NCI-H460 (cell line): ENCODE results near the gene LRMDA. TPM values are rescaled to one million over a fixed set of nuclear protein-coding genes. Genes with fewer than 3 reads are reported as not detected.

Experiments
- DNase-seq: peaks from one replicate; pipeline ENCODE4 v3.0.0-alpha.2; 2016; ENCODE audit warnings: low read depth; ENCODE audit errors: extremely low read depth
- total RNA-seq: library from RNA; depleted of rRNA; stranded (reverse); fragments of >200 nt; shearing (Covaris generic); gene quantifications from 2 replicates; pipeline ENCODE4 v1.2.3, GENCODE V29; 2014

Gene LRMDA
- total RNA-seq, 1 experiment from 2014 or later, result 0.99 TPM

DNA sequence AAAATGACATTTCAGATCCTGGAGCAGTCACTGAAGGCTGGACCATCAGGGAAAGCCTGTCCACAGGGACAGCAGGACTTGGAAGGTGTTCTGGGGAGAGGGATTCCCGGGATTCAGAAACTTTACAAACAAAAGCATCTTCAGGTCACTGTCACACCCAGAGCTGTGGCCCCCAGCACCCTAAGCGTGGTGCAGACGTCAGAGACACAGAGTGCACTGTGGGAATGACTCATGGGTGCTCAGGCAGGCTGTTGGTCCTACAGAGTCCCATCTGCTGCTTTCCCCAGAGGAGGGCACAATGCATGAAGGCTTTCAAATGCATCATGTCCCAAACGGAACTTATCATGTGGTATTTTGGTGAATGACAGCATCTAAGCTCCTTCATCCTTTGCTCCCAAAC, 13.1 kb upstream of the LRMDA start:
- DNase-seq, result no peak

GRCh38 chr10:75418712-75419111, 12.7 kb upstream of the LRMDA start:
- DNase-seq, result no peak

DNA sequence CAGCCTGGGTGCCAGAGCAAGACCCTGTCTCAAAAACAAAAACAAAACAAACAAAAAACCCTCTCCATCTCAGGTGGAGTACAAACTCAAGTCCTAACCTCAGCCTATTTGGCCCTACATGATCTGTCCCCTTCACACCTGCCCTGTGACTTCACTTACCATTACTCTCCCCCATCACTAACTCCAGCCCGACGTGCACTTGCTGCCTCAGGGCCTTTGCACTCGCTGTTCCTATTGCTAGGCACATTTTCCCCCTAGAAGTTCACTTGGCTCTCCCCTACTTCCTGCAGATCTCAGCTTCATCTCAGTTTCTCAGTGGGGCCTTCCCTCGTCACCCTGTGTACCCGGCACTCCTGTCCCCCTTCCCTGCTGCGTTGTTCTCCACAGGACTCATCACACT, 8.5 kb upstream of the LRMDA start:
- DNase-seq, result no peak

DNA sequence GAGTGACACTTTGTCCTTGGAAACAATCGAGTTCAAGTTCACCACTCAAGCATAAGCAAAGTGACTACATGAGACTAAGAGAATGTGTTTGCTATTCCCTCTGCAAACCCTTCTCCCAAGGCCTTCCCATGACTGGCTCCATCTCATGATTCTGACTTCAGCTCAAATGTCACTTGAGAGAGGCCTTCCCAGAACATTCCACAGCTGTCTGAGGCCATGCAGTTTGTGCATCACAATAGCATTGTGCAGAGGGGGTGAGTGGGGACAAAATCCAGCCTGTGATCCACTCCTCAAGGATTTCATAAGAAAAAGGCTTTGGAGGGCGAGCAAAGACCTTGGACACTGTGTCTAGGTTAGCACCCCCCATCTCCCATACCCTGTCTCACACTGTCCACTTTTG, 6.9 kb upstream of the LRMDA start:
- no peak for DNase-seq

GRCh38 chr10:75425291-75426079, 5.9 kb upstream of the LRMDA start:
- no peak for DNase-seq

DNA sequence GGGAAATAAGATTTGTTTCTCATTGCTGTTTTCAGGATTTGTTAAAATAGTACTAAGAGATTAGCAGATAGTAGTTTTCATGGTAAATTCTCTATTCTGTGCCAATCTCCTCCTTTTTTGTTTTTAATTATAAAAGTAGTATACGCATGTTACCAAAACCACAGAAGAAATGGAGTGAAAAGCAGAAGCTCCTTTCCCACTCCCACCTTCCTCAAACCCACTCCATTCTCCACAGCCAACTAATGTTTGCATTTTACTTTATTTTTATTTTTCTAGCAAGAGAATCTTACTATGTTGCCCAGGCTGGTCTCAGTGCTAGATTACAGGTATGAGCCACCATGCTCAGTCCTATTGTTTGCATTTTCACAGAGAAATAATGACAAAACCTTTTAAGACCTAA, 4.5 kb upstream of the LRMDA start:
- DNase-seq, result no peak

- no peak for DNase-seq
These were observed 3.5 kb upstream of the LRMDA start for GRCh38 chr10:75427951-75428350.

- no peak for DNase-seq
These were observed 2.8 kb upstream of the LRMDA start for GRCh38 chr10:75428434-75429158.

- no peak for DNase-seq
These were observed 2.1 kb upstream of the LRMDA start for GRCh38 chr10:75429159-75429827.

- no peak for DNase-seq
These were observed 1.2 kb upstream of the LRMDA start for GRCh38 chr10:75430000-75430763.

- DNase-seq, result no peak
These were observed 752 bp downstream of the LRMDA start for GRCh38 chr10:75432176-75432575.

DNA sequence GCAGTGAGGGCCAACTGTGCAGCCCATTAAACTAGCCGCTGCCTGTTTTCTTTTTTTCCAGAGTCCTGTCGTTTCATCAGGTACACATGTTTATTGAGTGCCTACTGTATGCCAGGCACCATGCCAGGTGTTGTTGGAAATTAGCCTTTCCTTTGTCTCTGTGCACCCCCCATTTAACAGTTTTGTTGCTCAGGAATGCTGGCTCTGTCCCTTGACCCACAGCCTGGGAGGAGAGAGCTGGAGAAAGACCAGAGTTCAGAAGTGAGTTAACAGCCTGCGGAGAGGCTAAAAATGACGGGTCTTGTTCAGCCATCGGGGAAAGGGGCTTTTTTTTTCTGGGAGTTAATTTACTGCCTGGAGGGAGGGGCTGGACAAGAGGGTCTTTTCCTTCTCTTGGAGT, 1.3 kb downstream of the LRMDA start:
- DNase-seq, result no peak

- DNase-seq, result no peak
These were observed 1.8 kb downstream of the LRMDA start for GRCh38 chr10:75433216-75433615.

- DNase-seq, result no peak
These were observed 2.9 kb downstream of the LRMDA start for GRCh38 chr10:75434291-75434690.

DNA sequence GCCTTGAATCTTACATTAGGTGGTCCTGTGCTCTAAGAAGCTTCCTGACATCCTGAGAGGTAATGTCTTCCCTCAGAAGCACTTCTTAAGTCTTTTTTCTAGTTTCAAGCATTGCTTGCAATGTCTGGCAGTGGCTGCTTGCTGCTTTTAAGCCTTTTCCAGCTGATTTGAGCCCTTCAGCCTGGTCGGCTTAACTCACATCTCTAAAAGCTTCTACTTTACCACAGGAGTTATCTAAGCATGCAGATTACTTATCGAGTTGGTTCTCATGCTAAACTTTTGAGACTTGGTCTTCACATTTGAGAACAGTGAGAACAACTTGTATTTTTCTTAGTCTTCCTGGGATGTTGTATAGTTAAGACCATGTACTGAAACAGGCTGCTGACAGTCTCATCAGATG, 3.9 kb downstream of the LRMDA start:
- no peak for DNase-seq

GRCh38 chr10:75436896-75437295, 5.5 kb downstream of the LRMDA start:
- DNase-seq, result no peak

DNA sequence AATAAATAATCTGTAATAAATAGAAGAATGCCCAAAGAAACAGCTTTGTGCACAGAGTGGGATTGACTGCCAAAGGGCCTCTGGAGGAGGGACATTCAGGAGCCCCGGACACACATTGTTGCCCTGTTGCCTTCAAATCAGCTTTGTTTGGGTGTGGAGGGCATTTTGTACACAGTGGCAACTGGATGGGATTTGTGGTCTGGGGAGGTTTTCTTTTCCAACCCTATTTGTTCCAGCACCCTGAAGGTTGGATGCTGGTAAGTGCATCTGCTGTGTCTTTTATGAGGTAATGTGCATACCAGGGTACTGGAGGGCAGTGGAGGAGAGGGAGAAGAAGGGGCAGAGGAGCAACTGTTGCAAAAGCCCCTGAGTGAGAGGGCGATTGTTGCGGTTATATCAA, 6.3 kb downstream of the LRMDA start:
- no peak for DNase-seq

DNA sequence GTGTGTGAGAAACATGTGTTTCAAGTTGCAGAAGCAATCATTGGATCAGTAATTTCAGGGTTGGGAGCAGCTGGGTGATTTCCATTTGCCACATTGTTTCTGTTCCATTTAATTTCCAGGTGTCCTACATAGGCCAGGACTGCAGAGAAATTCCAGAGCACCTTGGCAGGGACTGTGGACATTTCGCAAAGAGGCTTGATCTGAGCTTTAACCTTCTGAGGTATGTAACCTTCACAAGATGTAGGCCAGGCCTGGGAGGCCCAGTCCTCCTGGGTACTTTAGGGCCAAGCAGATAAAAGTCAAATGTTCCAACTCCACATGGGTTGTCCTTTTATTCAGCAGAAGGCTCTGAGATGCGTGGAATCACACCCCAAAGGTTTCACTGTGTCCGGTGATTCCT, 6.9 kb downstream of the LRMDA start:
- no peak for DNase-seq

- DNase-seq, result no peak
These were observed 8.4 kb downstream of the LRMDA start for GRCh38 chr10:75439811-75440210.

- DNase-seq, result no peak
These were observed 8.9 kb downstream of the LRMDA start for GRCh38 chr10:75440271-75440793.

DNA sequence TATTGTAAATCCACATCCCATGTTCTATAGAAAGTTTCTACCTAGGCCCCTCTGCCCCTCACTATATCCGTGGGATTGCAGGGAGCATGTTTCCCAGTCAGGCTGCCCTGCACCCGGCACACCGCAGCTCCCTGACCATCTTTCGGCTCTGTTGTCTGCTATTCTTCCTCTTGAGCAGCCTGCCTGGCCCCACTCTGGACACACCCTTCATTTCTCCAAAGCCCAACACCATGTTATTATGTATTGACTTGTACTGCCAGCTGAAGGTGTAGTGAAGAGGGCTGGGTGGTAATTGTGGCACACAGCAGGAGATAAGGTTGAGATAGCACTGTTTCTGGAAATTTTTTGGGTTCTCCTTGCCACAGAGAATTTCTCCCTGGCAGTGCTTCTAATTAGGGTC, 9.8 kb downstream of the LRMDA start:
- DNase-seq, result no peak
